Caco-2 (cell line): ENCODE data around the gene RAP1GAP2. TPM values are rescaled to one million over a fixed set of nuclear protein-coding genes. Genes with fewer than 3 reads are reported as not detected.
"Not testable (repeated sequence)": the region's sequence is repeated elsewhere in the genome, so short reads cannot be mapped to it uniquely, and the experiment has no call there.

Experiments used
- BruUV-seq: library from RNA; stranded (reverse); fragments of 400-500 nt; replicated peaks from 2 replicates; lab custom pipeline; 2021; lab: Mats Ljungman, UMichigan
- CTCF ChIA-PET: fragments of 300-600 bp; sonication (Branson Sonifier 250); formaldehyde crosslinking; loops from one replicate; lab custom pipeline; 2022; ENCODE audit warnings: antibody characterized with exemption; lab: Charles Lee
- POLR2A ChIA-PET: fragments of 300-600 bp; sonication (Branson Sonifier 250); formaldehyde crosslinking; loops from one replicate; lab custom pipeline; 2022; ENCODE audit warnings: antibody characterized with exemption; lab: Charles Lee
- DNase-seq, 2 experiments: peaks; one replicate each; pipeline versions ENCODE4 v3.0.0 to v3.0.0-alpha.2; 2020 to 2022
- H3K27me3 ChIP-seq: replicated peaks from 2 replicates; pipeline ENCODE4 v1.6.0; 2011; ENCODE audit warnings: low read length; ENCODE audit not compliant: control insufficient read depth, insufficient read depth
- H3K36me3 ChIP-seq: 2 replicates; pipeline ENCODE4 v1.5.1; 2011; ENCODE audit warnings: low read length; ENCODE audit not compliant: control insufficient read depth, insufficient read depth
- H3K4me1 ChIP-seq: fragments of 250-450 bp; sonication (Bioruptor Pico); 2 replicates; pipeline ENCODE4 v1.5.1; 2020; ENCODE audit warnings: mild to moderate bottlenecking
- H3K4me3 ChIP-seq: 2 replicates; pipeline ENCODE4 v1.5.1; 2011; ENCODE audit warnings: low read depth, mild to moderate bottlenecking, control low read depth, low read length
- H3K9me3 ChIP-seq: fragments of 250-450 bp; sonication (Bioruptor Pico); 2 replicates; pipeline ENCODE4 v1.5.1; 2020; ENCODE audit warnings: mild to moderate bottlenecking, moderate library complexity
- H3K27ac Mint-ChIP-seq: one replicate; pipeline ENCODE4 v1.8.0; 2022; ENCODE audit warnings: mixed read lengths; ENCODE audit not compliant: unreplicated experiment
- H3K27me3 Mint-ChIP-seq: one replicate; pipeline ENCODE4 v1.8.0; 2022; ENCODE audit warnings: mixed read lengths; ENCODE audit not compliant: insufficient read depth, unreplicated experiment
- H3K36me3 Mint-ChIP-seq: one replicate; pipeline ENCODE4 v1.8.0; 2022; ENCODE audit warnings: mild to moderate bottlenecking, mixed read lengths; ENCODE audit not compliant: insufficient read depth, unreplicated experiment
- H3K4me1 Mint-ChIP-seq: one replicate; pipeline ENCODE4 v1.8.0; 2022; ENCODE audit warnings: low read depth, mixed read lengths; ENCODE audit not compliant: unreplicated experiment
- H3K4me3 Mint-ChIP-seq: one replicate; pipeline ENCODE4 v1.8.0; 2022; ENCODE audit warnings: mild to moderate bottlenecking, moderate library complexity, mixed read lengths; ENCODE audit not compliant: unreplicated experiment
- H3K9me3 Mint-ChIP-seq: one replicate; pipeline ENCODE4 v1.8.0; 2022; ENCODE audit warnings: mixed read lengths; ENCODE audit not compliant: unreplicated experiment
- CTCF ChIP-seq, 2 experiments: fragments of 200-600 bp in 1 of 2; IDR thresholded peaks; 1 replicate in 1 of 2; 2 replicates in 1 of 2; pipeline versions ENCODE4 v1.5.1 to v1.8.0; 2011 to 2022; ENCODE audit warnings: antibody characterized with exemption in 1 of 2, control low read depth in 1 of 2, inconsistent platforms in 1 of 2, low read depth in 1 of 2, low read length in 1 of 2, mild to moderate bottlenecking in 1 of 2, moderate library complexity in 1 of 2; ENCODE audit not compliant: insufficient read depth in 1 of 2, severe bottlenecking in 1 of 2, unreplicated experiment in 1 of 2
- intact Hi-C: fragments of 100-400 bp; cut with micrococcal nuclease; formaldehyde crosslinking; loops from one replicate; pipeline ENCODE4 v1.10.0; 2022; ENCODE audit not compliant: unreplicated experiment
- total RNA-seq: library from RNA; stranded (reverse); gene quantifications from 2 replicates; pipeline ENCODE4 v1.2.3, GENCODE V29; 2022

Gene RAP1GAP2
- total RNA-seq, 1 experiment from 2014 or later, result 45.3 TPM

GRCh38 chr17:2989855-2990254, 193.6 kb downstream of the RAP1GAP2 start:
- Histone ChIP-seq H3K4me3 (no peak overlapping the region), H3K9me3 (no peaks in the 10 kb centered on the region; the same call in 1 of the 2 replicates), H3K4me1 (no peaks in the 10 kb centered on the region), H3K36me3 (peaks cover 2% of the 10 kb centered on the region), H3K27me3 (no peaks in the 10 kb centered on the region)
- peaks cover 25% of the 10 kb centered on the region for H3K36me3 Mint-ChIP-seq
- H3K4me1 Mint-ChIP-seq, result no peaks in the 10 kb centered on the region
- H3K27ac Mint-ChIP-seq, result no peak overlapping the region
- no peaks in the 10 kb centered on the region for H3K27me3 Mint-ChIP-seq
- intact Hi-C loops, result no loop called here
- no peak for DNase-seq
- no TSS peak for BruUV-seq
- H3K9me3 Mint-ChIP-seq, result no peaks in the 10 kb centered on the region
- TF ChIP-seq CTCF (IDR thresholded peaks at IDR 0.05; ENCODE audit: insufficient read depth in 1 of 2, low read depth in 1 of 2, low read length in 1 of 2, severe bottlenecking in 1 of 2, unreplicated experiment in 1 of 2), result no peak
- CTCF ChIA-PET, result no interaction called here
- POLR2A ChIA-PET, result no interaction called here
- no peak overlapping the region for H3K4me3 Mint-ChIP-seq

- Mint-ChIP-seq H3K36me3 (peaks cover 25% of the 10 kb centered on the region), H3K4me1 (no peaks in the 10 kb centered on the region), H3K27ac (no peak overlapping the region), H3K4me3 (no peak overlapping the region), H3K9me3 (no peaks in the 10 kb centered on the region), H3K27me3 (no peaks in the 10 kb centered on the region)
- POLR2A ChIA-PET, result no interaction called here
- CTCF ChIA-PET, result no interaction called here
- no peak for DNase-seq
- Histone ChIP-seq H3K27me3 (no peaks in the 10 kb centered on the region), H3K36me3 (peaks cover 2% of the 10 kb centered on the region), H3K9me3 (no peaks in the 10 kb centered on the region; the same call in 1 of the 2 replicates), H3K4me3 (no peak overlapping the region), H3K4me1 (no peaks in the 10 kb centered on the region)
- no TSS peak for BruUV-seq
- no peak for TF ChIP-seq CTCF (IDR thresholded peaks at IDR 0.05; ENCODE audit: insufficient read depth in 1 of 2, low read depth in 1 of 2, low read length in 1 of 2, severe bottlenecking in 1 of 2, unreplicated experiment in 1 of 2)
- intact Hi-C loops, result no loop called here
Measured at GRCh38 chr17:2990396-2990795, 194.2 kb downstream of the RAP1GAP2 start.

- H3K4me3 Mint-ChIP-seq, intact Hi-C loops, H3K27me3 ChIP-seq, H3K27me3 Mint-ChIP-seq, BruUV-seq, POLR2A ChIA-PET, DNase-seq, H3K4me1 Mint-ChIP-seq, H3K4me1 ChIP-seq, H3K4me3 ChIP-seq, H3K9me3 Mint-ChIP-seq, H3K27ac Mint-ChIP-seq, H3K36me3 ChIP-seq, H3K9me3 ChIP-seq: not testable (repeated sequence)
- CTCF ChIA-PET, result interaction anchor here (0.6 kb wide), 1 partner anchor 166 kb away, joined by 3 read pairs; no protein-coding TSS in a partner anchor
- peaks cover 31% of the 10 kb centered on the region for H3K36me3 Mint-ChIP-seq
Measured at GRCh38 chr17:2991396-2992180, 195.3 kb downstream of the RAP1GAP2 start.
